Left lobe of liver (tissue), 2 donors: ENCODE measurements around the gene FBXO38. TPM values are rescaled to one million over a fixed set of nuclear protein-coding genes. Genes with fewer than 3 reads are reported as not detected.
"Not testable (repeated sequence)": the region's sequence is repeated elsewhere in the genome, so short reads cannot be mapped to it uniquely, and the experiment has no call there.

ENCODE experiments used
- ATAC-seq: fragments of 200-7000 bp; cut with Tn5 transposase; one replicate; pipeline ENCODE4 v1.9.1; 2020; ENCODE audit warnings: mild to moderate bottlenecking, moderate library complexity
- DNase-seq: peaks from one replicate; pipeline ENCODE4 v3.0.0-alpha.2; 2020; ENCODE audit warnings: low spot score
- total RNA-seq: library from RNA; stranded (reverse); gene quantifications from one replicate; pipeline ENCODE4 v1.2.1, GENCODE V29; 2021
- donor health status: DM: no; HTN: no; CAD: no; lungs with moderate emphysema.
- donor health status: DM: no; HTN: yes; CAD: no.

Gene FBXO38
- total RNA-seq, 1 donor from 2014 or later: 23.9 TPM

GRCh38 chr5:148427370-148428042, 43.7 kb downstream of the FBXO38 start:
- ATAC-seq (peak; percentile 23), DNase-seq (no peak)

DNA sequence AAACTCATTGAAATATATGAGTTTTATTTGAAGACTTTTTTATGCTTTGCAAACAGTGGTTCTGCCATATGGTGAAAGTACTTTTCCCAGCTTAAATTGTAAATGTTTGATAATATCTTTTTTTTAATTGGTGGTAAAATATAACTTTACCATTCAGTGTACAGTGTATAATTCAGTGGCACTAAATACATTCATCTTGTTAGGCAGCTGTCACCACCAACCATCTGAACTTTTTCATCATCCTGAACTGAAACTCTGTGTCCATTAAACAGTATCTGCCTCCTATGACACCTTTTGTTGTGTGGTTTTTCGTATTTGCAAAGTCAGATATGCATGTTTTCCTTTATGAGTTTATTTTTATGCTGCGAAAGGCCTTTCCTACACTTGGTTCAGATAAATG, 45.1 kb downstream of the FBXO38 start:
- ATAC-seq (no peak), DNase-seq (no peak)

- DNase-seq (no peak), ATAC-seq (no peak)
These were observed 50.1 kb downstream of the FBXO38 start for GRCh38 chr5:148433826-148434225.

- ATAC-seq (no peak), DNase-seq (no peak)
These were observed 52.3 kb downstream of the FBXO38 start for GRCh38 chr5:148436029-148436428.

- DNase-seq (no peak), ATAC-seq (no peak)
These were observed 53.5 kb downstream of the FBXO38 start for GRCh38 chr5:148437249-148437648.

DNA sequence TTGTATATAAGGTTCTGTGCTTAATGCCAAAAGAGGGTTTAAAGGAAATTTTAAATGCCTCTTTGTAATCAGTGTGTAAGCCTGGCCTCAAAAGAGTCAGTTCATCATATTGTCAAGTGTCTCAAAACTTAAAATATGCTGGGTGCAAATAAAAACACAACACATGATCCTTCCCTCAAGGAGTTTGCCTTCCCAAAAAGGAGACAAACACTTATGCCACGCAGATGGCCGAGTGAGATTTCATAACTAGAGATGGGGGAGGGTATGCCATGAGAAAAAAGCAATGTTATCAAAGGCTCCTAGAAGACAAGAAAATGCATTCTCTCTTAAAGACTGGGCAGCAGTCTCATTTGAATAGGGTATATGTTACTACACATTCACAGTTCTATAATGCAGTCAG, 55.2 kb downstream of the FBXO38 start:
- no peak for ATAC-seq

GRCh38 chr5:148443241-148443640, 59.5 kb downstream of the FBXO38 start:
- no peak for DNase-seq
- no peak for ATAC-seq

More for the DNA sequence above, 55.2 kb downstream of the FBXO38 start:
- DNase-seq: no peak

GRCh38 chr5:148443998-148444397, 60.2 kb downstream of the FBXO38 start:
- DNase-seq (no peak), ATAC-seq (peak; percentile 97)

- ATAC-seq: no peak
- no peak for DNase-seq
These were observed 61.8 kb downstream of the FBXO38 start for GRCh38 chr5:148445578-148445977.

DNA sequence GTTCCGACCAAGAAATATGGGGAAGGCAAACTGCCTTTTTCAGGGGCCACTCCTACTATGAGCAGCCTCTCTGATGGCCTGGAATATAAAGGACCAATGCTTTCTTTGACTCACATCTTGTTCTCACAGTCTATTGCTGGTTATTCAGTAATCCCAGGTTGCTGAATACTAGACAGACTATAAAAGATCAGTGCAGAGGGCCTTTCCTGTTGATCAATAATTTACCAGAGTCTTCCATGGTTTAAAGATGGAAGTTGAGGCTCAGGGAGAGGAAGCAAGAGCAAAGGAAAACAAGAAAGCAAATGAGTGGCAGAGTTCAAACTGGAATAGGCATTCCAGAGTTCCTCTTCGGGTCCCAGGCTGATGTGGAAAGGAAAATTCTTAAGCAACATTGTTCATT, 62.9 kb downstream of the FBXO38 start:
- no peak for DNase-seq
- no peak for ATAC-seq

- ATAC-seq: no peak
- DNase-seq: no peak
These were observed 68.9 kb downstream of the FBXO38 start for GRCh38 chr5:148452499-148453193.

- ATAC-seq: no peak
- no peak for DNase-seq
These were observed 70.8 kb downstream of the FBXO38 start for GRCh38 chr5:148454576-148454975.

- DNase-seq (no peak), ATAC-seq (peak; percentile 96)
These were observed 71.4 kb downstream of the FBXO38 start for GRCh38 chr5:148455185-148455584.

GRCh38 chr5:148457183-148457620, 73.4 kb downstream of the FBXO38 start:
- ATAC-seq (no peak), DNase-seq (no peak)

GRCh38 chr5:148458036-148458888, 74.5 kb downstream of the FBXO38 start:
- ATAC-seq: no peak
- no peak for DNase-seq

DNA sequence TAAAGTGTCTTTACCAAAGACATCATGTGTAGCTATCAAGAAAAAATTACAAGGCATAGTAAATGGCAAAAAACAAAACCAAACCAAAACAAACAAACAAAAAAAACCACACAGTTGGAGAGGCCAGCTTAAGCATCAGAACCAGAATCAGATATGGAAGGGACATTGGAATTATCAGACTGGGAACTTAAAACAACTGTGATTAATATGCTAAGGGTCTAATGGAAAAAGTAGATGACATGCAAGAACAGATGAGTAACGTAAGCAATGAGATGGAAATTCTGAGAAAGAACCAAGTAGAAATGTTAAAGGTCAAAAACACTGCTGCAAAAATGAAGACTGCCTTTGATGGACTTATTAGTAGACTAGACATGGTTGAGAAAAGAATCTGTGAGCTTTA, 75.9 kb downstream of the FBXO38 start:
- no peak for ATAC-seq
- no peak for DNase-seq

DNA sequence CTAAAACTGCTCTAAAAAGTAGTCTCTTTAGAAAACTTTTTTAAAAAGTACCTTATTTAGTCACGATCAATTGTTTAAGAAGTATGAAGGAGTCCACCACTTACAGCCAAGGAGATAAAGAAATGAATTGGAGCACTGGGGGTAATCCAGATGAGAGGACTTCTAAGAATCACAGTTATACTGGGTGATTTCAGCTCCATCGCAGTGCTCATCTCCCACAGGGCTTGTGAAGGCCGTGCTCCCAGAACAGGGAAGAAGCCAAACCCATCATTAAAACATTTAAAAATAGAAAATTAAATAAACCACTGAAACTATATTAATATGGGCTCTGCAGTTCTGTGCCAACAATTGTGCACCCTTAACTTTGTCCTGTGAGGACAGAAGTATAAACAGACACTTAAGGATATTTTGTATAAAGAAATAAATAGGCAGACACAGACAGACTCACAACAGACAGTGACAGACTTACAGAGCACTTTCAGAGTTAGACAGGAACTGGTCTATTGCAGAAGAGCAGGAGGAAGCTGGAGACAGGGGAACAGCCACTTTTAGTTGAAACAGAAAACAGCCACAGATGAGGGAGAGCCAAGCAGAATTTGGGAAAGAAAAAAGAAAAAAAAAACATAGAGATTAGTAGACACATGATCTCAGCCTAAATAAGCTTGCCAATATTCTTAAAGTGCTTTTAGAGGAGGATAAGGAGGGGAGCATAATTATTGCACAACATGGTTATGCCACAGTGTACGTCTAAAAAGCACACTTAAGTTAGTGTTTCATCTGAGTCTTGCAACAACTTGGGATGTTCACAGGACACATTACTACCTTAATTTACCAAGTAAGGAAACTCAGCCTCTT, 81.8 kb downstream of the FBXO38 start:
- DNase-seq (no peak), ATAC-seq (peak; percentile 35)

DNA sequence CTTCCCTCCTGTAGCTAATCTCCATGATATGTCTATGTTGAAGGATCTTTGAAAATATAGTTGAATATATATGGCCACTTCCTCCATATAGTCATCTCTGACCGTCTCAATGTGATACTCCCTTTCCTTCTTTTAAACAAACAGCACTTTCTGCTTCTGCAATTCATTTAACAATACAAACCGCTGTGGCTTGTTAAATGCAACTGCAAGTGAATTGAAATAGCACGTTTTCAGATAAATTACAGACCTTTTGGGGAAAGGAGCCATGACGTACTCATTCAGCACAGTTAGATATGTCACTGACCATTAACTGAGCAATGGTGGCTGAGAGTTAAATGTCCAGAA, 82.5 kb downstream of the FBXO38 start:
- ATAC-seq (no peak), DNase-seq (no peak)

GRCh38 chr5:148467958-148468357, 84.2 kb downstream of the FBXO38 start:
- DNase-seq: no peak
- ATAC-seq: no peak

DNA sequence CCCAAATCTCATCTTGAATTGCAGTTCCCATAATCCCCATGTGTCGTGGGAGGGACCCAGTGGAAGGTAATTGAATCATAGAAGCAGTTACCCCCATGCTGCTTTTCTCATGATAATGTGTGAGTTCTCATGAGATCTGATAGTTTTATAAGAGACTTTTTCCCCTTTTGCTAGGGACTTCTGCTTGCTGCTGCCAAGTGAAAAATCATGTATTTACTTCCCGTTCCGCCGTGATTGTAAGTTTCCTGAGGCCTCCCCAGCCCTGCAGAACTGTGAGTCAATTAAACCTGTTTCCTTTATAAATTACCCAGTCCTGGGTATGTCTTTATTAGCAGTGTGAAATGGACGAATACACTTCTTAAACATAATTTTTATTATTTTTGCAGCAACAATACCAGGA, 85.0 kb downstream of the FBXO38 start:
- not testable (repeated sequence) for ATAC-seq, DNase-seq

DNA sequence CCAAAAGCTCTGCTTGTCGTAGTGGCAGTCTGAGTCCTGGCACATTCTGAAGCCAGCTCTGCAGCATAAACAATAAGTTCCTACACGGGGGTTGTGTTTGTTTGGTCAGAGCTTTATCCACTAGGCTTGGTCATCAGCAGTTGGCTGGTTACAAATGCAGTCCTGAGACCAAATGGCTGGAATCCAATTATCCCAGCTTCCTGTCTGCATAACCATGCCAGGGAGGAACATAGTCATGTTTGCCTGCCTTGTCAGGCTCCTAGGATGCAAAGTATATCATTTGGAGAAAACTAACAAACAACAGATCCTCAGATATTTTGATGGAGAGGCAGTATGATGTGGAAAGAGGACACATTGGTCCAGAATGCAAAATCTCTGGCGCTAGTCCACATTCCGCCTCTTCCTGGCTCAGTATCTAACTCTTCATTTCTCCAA, 85.8 kb downstream of the FBXO38 start:
- no peak for DNase-seq
- ATAC-seq: peak; percentile 92
